ES-I3 (cell line): Measurements from ENCODE around the gene ZNF8.

ENCODE experiments used
- H3K36me3 ChIP-seq: 2 replicates; pipeline ENCODE4 v1.6.1; 2013; ENCODE audit warnings: mild to moderate bottlenecking, low read length, control low read depth, moderate library complexity; ENCODE audit not compliant: insufficient read depth
- H3K4me1 ChIP-seq: 2 replicates; pipeline ENCODE4 v1.6.1; 2013; ENCODE audit warnings: mild to moderate bottlenecking, control low read depth, low read length; ENCODE audit not compliant: insufficient read depth
- H3K9ac ChIP-seq: 2 replicates; pipeline ENCODE4 v1.6.1; 2013; ENCODE audit warnings: low read depth, mild to moderate bottlenecking, low read length, moderate library complexity
- H3K9me3 ChIP-seq: 2 replicates; pipeline ENCODE4 v1.6.1; 2013; ENCODE audit warnings: mild to moderate bottlenecking, low read length, moderate library complexity; ENCODE audit not compliant: control insufficient read depth, insufficient read depth

The ZNF8 gene

GRCh38 chr19:58277197-58277596 is 1.6 kb upstream of the ZNF8 start:
- H3K9me3 ChIP-seq: no peaks in the 10 kb centered on the region
- H3K36me3 ChIP-seq: peaks cover 2% of the 10 kb centered on the region; the same call in 1 of the 2 replicates
- no peak overlapping the region for H3K9ac ChIP-seq
- peaks cover 8% of the 10 kb centered on the region; the same call in 1 of the 2 replicates for H3K4me1 ChIP-seq

- H3K9ac ChIP-seq: peak overlapping the region; percentile 79
- no peaks in the 10 kb centered on the region for H3K9me3 ChIP-seq
- peaks cover 5% of the 10 kb centered on the region; the same call in 1 of the 2 replicates for H3K36me3 ChIP-seq
- peaks cover 8% of the 10 kb centered on the region; the same call in 1 of the 2 replicates for H3K4me1 ChIP-seq
These were observed 811 bp upstream of the ZNF8 start for GRCh38 chr19:58277748-58278540.

DNA sequence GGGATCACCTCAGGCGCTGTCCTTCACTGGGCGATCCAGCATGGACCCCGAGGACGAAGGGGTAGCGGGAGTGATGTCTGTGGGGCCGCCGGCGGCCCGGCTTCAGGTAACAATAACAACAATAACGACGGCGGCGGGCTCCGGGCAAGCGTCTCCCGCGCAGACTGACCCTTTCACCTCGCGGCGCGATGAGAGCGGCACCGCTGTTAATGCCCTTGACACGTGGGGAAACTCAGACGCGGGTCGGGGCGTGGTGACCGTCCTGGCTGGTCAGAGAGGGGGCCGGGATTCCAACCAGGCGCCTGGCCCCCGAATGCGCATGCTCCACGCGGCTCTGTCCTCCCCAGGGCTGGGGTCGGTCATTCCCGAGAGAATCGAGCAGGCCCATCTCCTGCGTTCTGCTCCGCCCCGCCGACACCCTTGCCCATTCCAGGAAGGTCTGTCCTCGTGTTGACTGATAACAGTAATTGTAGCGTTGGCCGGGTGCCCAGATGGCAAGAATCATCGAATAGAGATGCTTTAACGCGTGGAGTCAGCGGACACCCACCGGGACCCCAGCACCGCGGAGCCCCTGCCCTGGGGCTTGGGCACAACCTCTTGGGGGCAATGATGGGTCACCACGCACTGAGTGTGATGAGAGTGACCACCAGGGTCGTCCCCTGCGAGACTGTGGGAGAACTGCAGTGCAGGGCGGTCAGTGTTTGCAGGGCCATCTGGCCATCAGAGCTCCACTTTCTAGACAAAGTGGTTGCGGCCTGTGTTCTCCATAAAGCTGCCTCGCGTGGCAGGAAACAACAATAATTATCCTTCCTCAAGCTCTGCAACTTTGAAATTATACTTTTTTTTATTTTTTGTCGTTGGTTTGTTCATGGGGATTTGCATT is 528 bp downstream of the ZNF8 start:
- Histone ChIP-seq H3K9ac (peak overlapping the region; percentile 79), H3K4me1 (peaks cover 8% of the 10 kb centered on the region; the same call in 1 of the 2 replicates), H3K9me3 (no peaks in the 10 kb centered on the region), H3K36me3 (peaks cover 5% of the 10 kb centered on the region; the same call in 1 of the 2 replicates)

GRCh38 chr19:58279925-58280316 is 1.2 kb downstream of the ZNF8 start:
- peak overlapping the region; percentile 79 for H3K9ac ChIP-seq

GRCh38 chr19:58284199-58284598 is 5.4 kb downstream of the ZNF8 start:
- Histone ChIP-seq H3K9ac (no peak overlapping the region), H3K9me3 (no peaks in the 10 kb centered on the region), H3K4me1 (peaks cover 8% of the 10 kb centered on the region; the same call in 1 of the 2 replicates), H3K36me3 (peaks cover 39% of the 10 kb centered on the region)

More at GRCh38 chr19:58279925-58280316, 1.2 kb downstream of the ZNF8 start:
- Histone ChIP-seq H3K4me1 (peaks cover 8% of the 10 kb centered on the region; the same call in 1 of the 2 replicates), H3K9me3 (no peaks in the 10 kb centered on the region), H3K36me3 (peaks cover 5% of the 10 kb centered on the region; the same call in 1 of the 2 replicates)

GRCh38 chr19:58291943-58292342 is 13.2 kb downstream of the ZNF8 start:
- Histone ChIP-seq H3K4me1 (no peaks in the 10 kb centered on the region), H3K9me3 (peaks cover 14% of the 10 kb centered on the region; the same call in 1 of the 2 replicates), H3K36me3 (peaks cover 60% of the 10 kb centered on the region), H3K9ac (no peak overlapping the region)

GRCh38 chr19:58294743-58295374 is 16.1 kb downstream of the ZNF8 start:
- Histone ChIP-seq H3K4me1 (no peaks in the 10 kb centered on the region), H3K9ac (no peak overlapping the region), H3K36me3 (peaks cover 37% of the 10 kb centered on the region), H3K9me3 (peaks cover 14% of the 10 kb centered on the region; the same call in 1 of the 2 replicates)

GRCh38 chr19:58296104-58296503 is 17.3 kb downstream of the ZNF8 start:
- no peak overlapping the region for H3K9ac ChIP-seq
- H3K9me3 ChIP-seq: peaks cover 14% of the 10 kb centered on the region; the same call in 1 of the 2 replicates
- peaks cover 36% of the 10 kb centered on the region for H3K36me3 ChIP-seq
- H3K4me1 ChIP-seq: no peaks in the 10 kb centered on the region

DNA sequence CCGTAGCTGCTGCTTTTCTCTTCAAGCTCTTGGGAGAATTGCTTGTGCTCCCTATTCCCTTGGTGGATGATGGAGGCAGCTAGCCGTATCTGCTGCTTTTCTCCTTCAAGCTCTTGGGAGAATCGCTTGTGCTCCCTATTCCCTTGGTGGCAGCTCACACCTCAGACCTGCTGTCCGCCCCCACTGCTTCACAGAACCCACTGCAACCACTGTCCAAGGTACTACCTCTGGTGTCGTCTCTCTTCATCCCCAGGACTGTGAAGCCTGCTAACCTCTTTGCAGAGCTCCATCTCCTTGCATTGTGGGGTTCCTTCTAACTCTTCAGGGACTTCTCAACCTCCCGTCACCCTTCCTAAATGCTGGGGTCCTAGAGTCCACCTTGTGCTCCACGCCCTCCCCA is 21.9 kb downstream of the ZNF8 start:
- peaks cover 9% of the 10 kb centered on the region for H3K36me3 ChIP-seq
- H3K9me3 ChIP-seq: 0 out of 2 replicates have a peak, but pooled peaks cover 2% of the 10 kb centered on the region
- H3K9ac ChIP-seq: no peak overlapping the region
- no peaks in the 10 kb centered on the region for H3K4me1 ChIP-seq

GRCh38 chr19:58304255-58304654 is 25.5 kb downstream of the ZNF8 start:
- Histone ChIP-seq H3K9ac (peak overlapping the region; percentile 92; the same call in 1 of the 2 replicates), H3K9me3 (no peaks in the 10 kb centered on the region), H3K36me3 (peaks cover 11% of the 10 kb centered on the region; the same call in 1 of the 2 replicates), H3K4me1 (peaks cover 4% of the 10 kb centered on the region; the same call in 1 of the 2 replicates)

DNA sequence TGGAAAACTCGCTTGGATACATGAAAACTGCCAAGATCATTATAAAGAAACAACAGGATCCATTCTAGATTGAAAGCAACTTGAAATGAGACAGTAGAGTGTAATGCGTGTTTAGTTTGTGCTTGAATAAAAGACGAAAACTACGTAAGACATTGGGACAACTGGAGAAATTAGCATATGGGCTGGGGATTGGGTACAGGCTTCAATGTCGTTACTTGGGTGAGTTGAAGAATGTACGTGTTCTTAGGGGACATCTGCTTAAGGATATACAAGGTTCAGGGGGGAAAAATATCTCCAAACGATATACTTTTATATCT is 26.0 kb downstream of the ZNF8 start:
- Histone ChIP-seq H3K4me1 (peaks cover 4% of the 10 kb centered on the region; the same call in 1 of the 2 replicates), H3K9me3 (no peaks in the 10 kb centered on the region), H3K9ac (peak overlapping the region; percentile 92), H3K36me3 (peaks cover 12% of the 10 kb centered on the region; the same call in 1 of the 2 replicates)

DNA sequence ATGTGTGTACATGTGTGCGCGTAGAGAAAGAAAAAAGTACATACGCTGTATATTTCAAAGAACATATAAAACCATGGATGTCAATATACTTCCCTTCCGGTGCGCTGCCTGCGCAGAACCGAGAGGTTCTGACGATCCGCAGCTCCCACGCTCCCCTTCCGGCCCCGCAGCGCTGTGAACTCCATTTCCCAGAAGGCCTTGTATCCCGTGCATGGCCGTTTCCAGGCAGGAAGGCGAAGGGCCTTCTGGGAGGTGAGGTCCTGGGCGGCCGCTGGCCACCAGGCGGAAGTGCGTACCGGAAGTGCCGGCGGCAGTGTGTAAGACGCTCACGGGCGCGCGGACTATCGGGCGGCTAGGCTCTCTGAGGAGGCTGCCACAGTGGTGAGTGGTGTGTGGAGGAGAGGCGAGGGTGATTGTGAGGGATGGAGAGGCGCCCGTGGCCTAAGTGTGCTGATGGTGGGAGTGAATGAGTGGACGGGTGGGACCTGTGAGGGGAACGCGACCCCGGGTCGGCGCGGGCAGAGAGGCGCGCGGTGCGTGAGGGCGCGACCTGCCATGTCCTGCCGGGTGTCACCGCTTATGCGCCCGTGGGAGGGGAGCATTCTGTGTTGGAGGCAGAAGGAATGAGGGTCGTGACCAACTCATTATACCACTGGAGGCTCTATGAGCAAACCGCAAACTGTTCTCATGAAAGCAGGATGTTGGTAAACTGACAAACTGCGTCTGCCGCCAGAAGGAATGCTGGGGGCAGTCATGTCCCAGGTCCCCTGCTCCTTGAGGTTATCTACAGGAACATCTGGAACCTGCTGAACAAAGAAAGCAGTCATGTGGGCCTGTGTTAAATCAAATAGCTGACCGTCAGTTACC is 26.5 kb downstream of the ZNF8 start, which contains the start of gene ERVK3-1:
ERVK3-1 (plus strand) TSS at position 313 of the 867 bp plus-strand sequence. CDS start 6,792 bp downstream, outside the sequence.
- H3K9ac ChIP-seq: peak within 1 kb of the TSS; percentile 92
- peaks cover 13% of the 10 kb centered on the region; the same call in 1 of the 2 replicates for H3K36me3 ChIP-seq
- H3K9me3 ChIP-seq: no peaks in the 10 kb centered on the region
- peaks cover 4% of the 10 kb centered on the region; the same call in 1 of the 2 replicates for H3K4me1 ChIP-seq

- H3K9ac ChIP-seq: peak overlapping the region; percentile 92
- peaks cover 13% of the 10 kb centered on the region; the same call in 1 of the 2 replicates for H3K36me3 ChIP-seq
- H3K9me3 ChIP-seq: no peaks in the 10 kb centered on the region
- peaks cover 4% of the 10 kb centered on the region; the same call in 1 of the 2 replicates for H3K4me1 ChIP-seq
These were observed 27.2 kb downstream of the ZNF8 start for GRCh38 chr19:58305932-58306323.
